Stimulated activated CD8-positive, alpha-beta memory T cell treated with anti-CD3 and anti-CD28 coated beads, Interleukin-7, amount 100 ng/mL, for 24 hours (primary cell): ENCODE results near the gene HTR3D.
A peak's percentile ranks its signal among the peaks of the same experiment; 100 is the strongest.
"Not testable (repeated sequence)": the region's sequence is repeated elsewhere in the genome, so short reads cannot be mapped to it uniquely, and the experiment has no call there.

Experiments
- DNase-seq: peaks from one replicate; pipeline ENCODE4 v3.0.0-alpha.2; 2020; ENCODE audit warnings: low read depth

HTR3D gene

DNA sequence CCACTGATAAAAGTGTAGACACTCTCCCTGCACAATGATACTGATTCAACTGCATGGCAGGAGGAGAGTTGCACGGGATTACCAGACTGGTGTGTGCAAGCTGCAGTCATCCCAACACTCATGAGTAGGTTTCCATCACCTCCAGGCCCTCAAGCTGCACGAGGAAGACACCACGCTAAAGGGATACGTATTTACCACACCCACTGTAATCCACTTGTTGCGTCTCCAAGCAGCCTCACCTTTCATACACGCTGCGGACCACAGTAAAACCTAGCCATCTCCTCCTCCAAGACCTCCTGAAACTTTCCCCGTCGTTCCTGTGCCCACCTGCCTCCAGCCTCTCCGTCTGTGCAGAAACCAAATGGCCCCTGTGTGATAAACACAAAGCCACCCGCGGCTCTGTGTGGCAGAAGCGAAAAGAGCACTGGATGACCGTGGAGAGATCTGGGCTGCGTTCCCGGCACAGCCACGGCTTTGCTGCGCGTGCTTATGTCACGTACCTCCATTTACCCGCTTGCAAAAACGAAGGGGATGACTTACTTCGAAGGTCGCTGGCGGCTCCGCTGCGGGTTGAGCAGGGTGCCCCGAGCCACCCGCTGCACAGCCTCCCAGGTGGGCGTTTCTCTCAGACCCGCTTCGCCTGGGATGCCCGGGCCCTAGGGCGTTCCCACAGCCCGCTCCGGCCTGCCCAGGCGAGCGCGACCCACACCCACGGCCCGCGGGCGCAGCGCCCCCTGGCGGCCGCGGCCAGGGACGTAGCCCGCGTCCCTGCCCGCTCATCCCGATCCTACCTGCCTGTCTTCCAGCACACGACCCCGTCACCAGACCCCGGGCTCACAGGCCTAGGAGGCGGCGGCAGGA, 14.5 kb upstream of the HTR3D start:
- DNase-seq, result peak; percentile 9

DNA sequence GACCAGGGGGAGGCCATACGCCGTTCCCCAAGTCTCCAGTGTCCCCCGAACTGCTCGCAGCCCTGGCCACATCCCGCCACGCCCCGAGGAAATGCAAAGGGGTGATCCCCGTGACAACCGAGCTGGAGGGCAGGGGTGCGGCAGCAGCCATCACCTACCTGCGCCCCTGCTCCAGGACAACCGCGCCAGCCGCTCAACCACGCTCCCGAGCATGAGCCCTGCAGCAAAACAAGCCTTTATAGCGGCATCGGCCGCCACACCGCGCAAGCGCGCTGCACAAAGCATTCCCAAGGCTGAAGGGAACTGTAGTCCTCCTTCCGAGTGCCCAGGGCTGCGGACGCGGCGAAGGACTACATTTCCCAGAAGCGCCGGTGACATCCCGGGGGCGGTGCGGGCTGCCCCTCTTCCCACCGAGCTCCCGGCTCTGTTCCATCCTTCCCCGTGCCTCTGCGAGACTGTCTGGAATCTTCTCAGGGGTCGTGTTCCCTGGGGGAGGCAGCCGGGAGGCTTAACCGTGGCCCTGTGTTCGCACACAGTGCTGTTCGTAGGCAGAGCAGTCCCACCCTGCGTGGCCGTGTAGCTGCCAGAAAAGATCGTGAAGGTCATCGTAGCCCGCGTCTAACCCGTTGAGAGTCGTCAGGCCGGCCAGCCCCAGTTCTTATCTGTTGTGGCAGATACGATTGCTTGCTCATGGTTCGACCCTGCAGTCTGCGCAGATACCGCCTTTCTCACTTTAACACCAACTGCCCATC, 13.7 kb upstream of the HTR3D start, which contains the start of gene ABCC5:
ABCC5 (minus strand) TSS at position 213 of the 752 bp plus-strand sequence. CDS start 3,492 bp downstream, outside the sequence.
- peak; percentile 59 for DNase-seq

DNA sequence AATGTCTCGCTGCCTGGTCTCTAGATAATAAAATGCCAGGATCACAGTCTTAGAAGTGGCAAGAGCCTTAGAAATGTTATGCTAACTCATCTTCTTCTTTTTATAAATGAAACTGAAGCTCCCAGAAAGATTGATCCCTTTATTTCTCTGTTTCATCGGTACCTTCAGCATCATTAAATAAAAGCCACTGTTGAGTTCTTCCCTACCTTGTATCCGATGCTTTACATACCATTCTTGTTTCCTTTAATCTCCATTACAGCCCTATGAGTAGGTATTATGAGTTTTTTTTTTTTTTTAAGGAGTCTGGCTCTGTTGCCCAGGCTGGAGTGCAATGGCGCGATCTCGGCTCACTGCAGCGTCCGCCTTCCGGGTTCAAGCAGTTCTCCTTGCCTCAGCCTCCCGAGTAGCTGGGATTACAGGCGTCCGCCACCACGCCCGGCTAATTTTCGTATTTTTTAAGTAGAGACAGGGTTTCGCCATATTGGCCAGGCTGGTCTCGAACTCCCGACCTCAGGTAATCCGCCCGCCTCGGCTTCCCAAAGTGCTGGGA, 13.0 kb upstream of the HTR3D start:
- no peak for DNase-seq

GRCh38 chr3:184022323-184022722, 9.2 kb upstream of the HTR3D start:
- DNase-seq, result no peak

DNA sequence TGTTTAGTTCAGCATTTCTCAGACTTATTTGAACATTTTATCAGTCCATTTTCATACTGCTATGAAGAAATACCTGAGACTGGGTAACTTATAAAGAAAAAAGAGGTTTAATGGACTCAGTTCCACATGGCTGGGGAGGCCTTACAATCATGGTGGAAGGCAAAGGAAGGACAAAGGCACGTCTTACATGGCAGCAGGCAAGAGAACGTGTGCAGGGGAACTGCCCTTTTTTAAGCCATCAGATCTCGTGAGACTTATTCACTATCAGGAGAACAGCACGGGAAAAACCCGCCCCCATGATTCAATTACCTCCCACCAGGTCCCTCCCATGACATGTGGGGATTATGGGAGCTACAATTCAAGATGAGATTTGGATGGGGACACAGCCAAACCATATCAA, 6.3 kb upstream of the HTR3D start:
- DNase-seq, result not testable (repeated sequence)

DNA sequence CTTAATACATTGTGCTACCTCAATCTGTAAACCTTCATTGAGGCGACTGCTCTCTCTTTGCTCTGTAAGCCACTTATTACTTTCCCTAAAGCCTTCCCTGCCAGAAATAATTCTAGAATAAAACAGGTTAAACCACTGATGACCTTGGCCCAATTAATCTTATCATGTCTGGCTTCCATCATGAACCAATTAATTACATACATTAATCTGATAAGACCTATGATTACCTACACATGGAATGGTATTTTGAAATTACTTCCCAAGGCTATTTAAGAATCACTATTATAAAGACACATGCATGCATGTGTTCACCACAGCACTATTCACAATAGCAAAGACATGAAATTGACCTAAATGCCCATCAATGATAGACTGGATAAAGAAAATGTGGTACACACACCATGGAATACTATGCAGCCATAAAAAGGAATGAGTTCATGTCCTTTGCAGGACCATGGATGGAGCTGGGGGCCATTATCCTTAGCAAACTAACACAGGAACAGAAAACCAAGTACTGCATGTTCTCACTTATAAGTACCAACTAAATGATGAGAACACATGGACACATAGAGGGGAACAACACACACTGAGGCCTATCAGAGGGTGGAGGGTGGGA, 3.2 kb upstream of the HTR3D start:
- DNase-seq, result not testable (repeated sequence)

GRCh38 chr3:184029443-184029842, 2.1 kb upstream of the HTR3D start:
- no peak for DNase-seq

DNA sequence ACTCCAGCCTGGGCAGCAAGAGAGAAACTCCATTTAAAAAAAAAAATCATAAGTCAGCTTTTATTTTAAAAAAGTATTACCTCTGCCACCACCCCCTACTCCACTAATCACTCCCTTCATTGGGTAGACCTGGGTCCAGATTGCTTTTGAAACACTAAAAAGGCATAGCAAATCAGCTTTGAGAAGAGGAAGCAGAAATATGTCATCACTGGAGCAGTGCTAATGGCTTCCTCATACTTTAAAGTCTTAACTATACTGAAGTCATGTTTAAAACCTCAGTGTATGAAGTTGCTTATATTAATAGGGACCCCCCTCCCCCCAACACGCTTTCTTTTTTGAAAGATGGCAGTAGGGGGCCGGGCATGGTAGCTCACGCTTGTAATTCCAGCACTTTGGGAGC, 1.0 kb upstream of the HTR3D start:
- no peak for DNase-seq

- no peak for DNase-seq
Observed at GRCh38 chr3:184037816-184038215, 6.3 kb downstream of the HTR3D start.

DNA sequence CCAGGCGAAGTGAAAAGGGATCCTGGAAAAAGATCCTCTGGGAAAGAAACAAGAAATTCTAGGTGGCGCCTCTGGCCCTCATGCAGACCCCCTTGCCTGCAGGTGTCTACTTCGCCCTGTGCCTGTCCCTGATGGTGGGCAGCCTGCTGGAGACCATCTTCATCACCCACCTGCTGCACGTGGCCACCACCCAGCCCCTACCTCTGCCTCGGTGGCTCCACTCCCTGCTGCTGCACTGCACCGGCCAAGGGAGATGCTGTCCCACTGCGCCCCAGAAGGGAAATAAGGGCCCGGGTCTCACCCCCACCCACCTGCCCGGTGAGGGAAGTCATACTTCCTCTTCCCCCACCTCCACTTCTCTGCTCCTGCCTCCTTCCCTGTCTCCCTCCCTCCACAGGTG, 6.8 kb downstream of the HTR3D start:
- DNase-seq, result not testable (repeated sequence)

DNA sequence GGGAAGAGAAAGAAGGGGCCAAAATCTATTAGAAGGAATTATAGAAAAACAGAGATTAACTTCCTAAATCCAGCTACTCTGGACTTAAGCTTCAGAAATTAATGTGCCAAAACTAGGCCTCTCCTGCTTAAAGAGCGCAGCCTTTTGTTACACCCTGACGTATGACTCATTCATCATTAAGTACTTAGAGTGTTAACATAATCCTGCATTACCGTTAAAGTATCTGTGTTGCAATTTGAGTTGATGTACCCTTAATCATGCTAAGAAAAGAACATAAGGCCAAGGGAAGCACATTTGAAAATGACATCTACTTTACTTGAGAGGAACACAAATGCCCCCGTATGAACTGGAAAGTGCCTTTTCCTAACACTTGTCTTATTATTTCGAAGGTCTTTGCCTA, 7.9 kb downstream of the HTR3D start:
- DNase-seq, result no peak

DNA sequence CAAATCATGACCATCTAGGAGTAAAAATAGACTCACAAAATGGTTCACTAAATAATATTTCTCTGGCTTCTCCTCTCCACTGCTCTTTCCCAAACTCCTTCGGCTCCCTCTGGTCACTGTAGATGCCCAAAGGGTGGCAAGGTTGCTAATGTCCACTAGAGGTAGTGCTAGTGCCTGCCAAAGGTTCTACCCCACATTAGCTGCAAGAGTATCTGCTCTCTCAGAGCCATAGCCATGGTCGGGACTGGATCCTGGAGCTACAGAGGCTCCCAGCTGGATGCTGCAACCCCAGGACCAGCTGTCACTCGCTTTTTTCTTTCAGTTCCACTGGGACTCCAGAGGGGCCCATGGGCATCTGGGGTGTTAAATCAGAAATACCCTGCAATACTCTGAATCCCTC, 8.5 kb downstream of the HTR3D start:
- no peak for DNase-seq

- DNase-seq, result no peak
Observed at GRCh38 chr3:184042617-184043016, 11.1 kb downstream of the HTR3D start.

- no peak for DNase-seq
Observed at GRCh38 chr3:184045995-184046394, 14.5 kb downstream of the HTR3D start.

- no peak for DNase-seq
Observed at GRCh38 chr3:184050217-184050847, 18.8 kb downstream of the HTR3D start.

- DNase-seq, result no peak
Observed at GRCh38 chr3:184052767-184053166, 21.2 kb downstream of the HTR3D start, which contains the start of gene HTR3C. TSS of gene HTR3C (plus strand) at chr3:184053047. CDS start at chr3:184053081, 34 bp downstream.

DNA sequence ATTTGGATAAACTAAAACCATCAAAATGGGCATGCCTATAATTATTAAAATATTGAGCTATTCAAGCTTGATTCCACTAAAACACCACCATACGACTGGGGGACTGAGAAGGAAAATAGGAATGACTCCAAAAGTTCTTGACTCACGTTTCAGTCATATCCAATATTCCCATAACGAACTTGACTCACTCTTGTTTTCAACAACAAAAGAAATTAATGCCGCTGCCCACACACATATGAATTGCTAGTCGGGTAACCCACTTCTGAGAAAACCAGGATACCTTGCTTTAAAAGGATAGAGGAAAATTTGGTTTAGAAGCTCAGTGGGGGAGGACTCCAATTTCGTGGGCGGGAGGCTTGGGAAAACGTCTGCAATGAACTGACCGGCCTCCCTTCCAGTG, 26.5 kb downstream of the HTR3D start:
- no peak for DNase-seq

DNA sequence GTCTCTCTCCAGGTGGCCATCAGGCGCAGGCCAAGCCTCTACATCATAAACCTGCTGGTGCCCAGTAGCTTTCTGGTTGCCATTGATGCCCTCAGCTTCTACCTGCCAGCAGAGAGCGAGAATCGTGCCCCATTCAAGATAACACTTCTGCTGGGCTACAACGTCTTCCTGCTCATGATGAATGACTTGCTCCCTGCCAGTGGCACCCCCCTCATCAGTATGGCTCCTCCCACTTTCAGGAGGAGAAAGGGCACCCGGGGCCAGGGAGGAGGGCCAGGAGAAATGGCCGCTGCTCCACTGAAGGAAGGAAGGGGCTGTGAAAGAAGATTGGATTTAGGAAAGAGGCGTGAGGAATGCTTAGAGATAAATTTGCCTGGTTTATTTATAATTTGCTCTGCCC, 27.9 kb downstream of the HTR3D start:
- no peak for DNase-seq

DNA sequence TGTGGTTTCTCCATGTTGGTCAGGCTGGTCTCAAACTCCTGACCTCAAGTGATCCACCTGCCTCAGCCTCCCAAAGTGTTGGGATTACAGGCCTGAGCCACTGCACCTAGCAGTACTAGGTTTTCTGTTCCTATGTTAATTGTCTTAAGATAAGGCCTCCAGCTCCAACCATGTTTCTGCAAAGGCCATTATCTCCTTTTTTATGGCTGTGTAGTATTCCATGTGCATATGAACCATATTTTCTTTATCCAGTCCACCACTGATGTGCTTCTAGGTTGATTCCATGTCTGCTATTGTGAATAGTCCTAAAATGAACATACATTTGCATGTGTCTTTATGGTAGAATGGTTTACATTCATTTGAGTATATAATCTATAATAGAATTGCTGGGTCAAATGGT, 31.1 kb downstream of the HTR3D start:
- no peak for DNase-seq

DNA sequence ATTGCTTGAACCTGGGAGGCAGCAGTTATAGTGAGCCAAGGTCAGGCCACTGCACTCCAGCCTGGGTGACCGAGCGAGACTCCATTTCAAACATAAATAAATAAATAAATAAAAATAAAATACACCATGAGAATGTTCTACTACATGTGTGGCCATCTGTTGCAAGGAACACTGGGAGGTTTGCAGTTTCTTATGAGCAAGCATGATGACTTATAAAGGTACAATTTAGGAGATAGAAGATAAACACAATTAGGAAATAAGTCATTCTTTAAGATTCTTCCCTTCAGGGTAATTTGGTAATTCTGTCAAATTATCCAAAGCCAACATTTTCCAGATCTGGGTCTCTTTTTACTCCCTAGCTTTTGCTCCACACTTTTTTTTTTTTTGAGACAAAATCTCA, 34.7 kb downstream of the HTR3D start:
- no peak for DNase-seq

GRCh38 chr3:184067573-184068055, 36.1 kb downstream of the HTR3D start:
- no peak for DNase-seq

DNA sequence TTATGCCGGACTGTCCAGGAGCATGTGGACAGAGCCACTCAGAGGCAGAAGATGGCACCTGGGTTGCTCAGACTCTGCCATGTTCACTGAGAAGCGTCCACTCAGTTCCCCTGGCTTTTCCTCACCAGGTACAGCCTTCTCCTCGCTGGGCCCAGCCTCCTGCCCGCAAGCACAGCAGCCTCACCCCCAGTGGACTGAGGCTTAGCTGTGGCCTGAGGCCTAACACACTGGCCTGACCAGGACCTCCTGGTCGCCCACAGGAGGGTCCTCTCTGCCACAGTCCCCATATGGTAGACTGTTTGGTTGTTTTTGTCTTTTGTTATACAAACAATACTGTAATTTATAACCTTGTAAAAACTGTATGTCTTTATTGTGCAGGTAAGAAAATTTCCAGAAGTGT, 36.8 kb downstream of the HTR3D start:
- no peak for DNase-seq
